HG03521 (cell line): Measurements from ENCODE around the gene RGS11.

ENCODE experiments used
- ATAC-seq: cut with Tn5 transposase; IDR thresholded peaks from one replicate; pipeline ENCODE4 v1.9.1; 2021; ENCODE audit warnings: mild to moderate bottlenecking, moderate library complexity; ENCODE audit not compliant: unreplicated experiment

RGS11 gene

GRCh38 chr16:296806-297510 is 21.2 kb upstream of the RGS11 start:
- ATAC-seq, result no peak

- ATAC-seq, result no peak
These were observed 20.5 kb upstream of the RGS11 start for GRCh38 chr16:296276-296675.

- ATAC-seq, result no peak
These were observed 17.5 kb upstream of the RGS11 start for GRCh38 chr16:293043-293775.

- ATAC-seq, result no peak
These were observed 15.8 kb upstream of the RGS11 start for GRCh38 chr16:291539-291938.

- ATAC-seq, result no peak
These were observed 15.1 kb upstream of the RGS11 start for GRCh38 chr16:290681-291405.

GRCh38 chr16:290015-290680 is 14.4 kb upstream of the RGS11 start:
- no peak for ATAC-seq

GRCh38 chr16:289395-289997 is 13.8 kb upstream of the RGS11 start:
- no peak for ATAC-seq

GRCh38 chr16:287981-288920 is 12.5 kb upstream of the RGS11 start:
- no peak for ATAC-seq

- no peak for ATAC-seq
These were observed 11.6 kb upstream of the RGS11 start for GRCh38 chr16:287298-287811.

- no peak for ATAC-seq
These were observed 10.9 kb upstream of the RGS11 start for GRCh38 chr16:286491-287297.

- no peak for ATAC-seq
These were observed 9.7 kb upstream of the RGS11 start for GRCh38 chr16:285146-286055.

- ATAC-seq, result no peak
These were observed 8.7 kb upstream of the RGS11 start for GRCh38 chr16:284204-285120.

GRCh38 chr16:283033-283805 is 7.5 kb upstream of the RGS11 start, which contains the start of gene PDIA2:
PDIA2 (plus strand) TSS chr16:283164; CDS start chr16:283170, 6 bp downstream.
- ATAC-seq, result no peak

- ATAC-seq, result no peak
These were observed 6.7 kb upstream of the RGS11 start for GRCh38 chr16:282491-282890.

GRCh38 chr16:281660-282255 is 6.0 kb upstream of the RGS11 start:
- no peak for ATAC-seq
